Measurements from ENCODE around the gene WDR86.

Gene WDR86

GRCh38 chr7:151379193-151379520 is 30.7 kb downstream of the WDR86 start:
- no peak for TF ChIP-seq CTCF (IDR thresholded peaks at IDR 0.05; ENCODE audit: extremely low read depth, missing control alignments)

GRCh38 chr7:151378496-151379192 is 31.2 kb downstream of the WDR86 start:
- TF ChIP-seq CTCF (IDR thresholded peaks at IDR 0.05; ENCODE audit: extremely low read depth, missing control alignments): no peak
- peak; percentile 13 for DNase-seq (ENCODE audit: low spot score)

More at GRCh38 chr7:151379193-151379520, 30.7 kb downstream of the WDR86 start:
- DNase-seq (ENCODE audit: low spot score): peak; percentile 18

GRCh38 chr7:151378011-151378410 is 31.8 kb downstream of the WDR86 start:
- no peak for TF ChIP-seq CTCF (IDR thresholded peaks at IDR 0.05; ENCODE audit: extremely low read depth, missing control alignments)

GRCh38 chr7:151377406-151377805 is 32.4 kb downstream of the WDR86 start:
- TF ChIP-seq CTCF (IDR thresholded peaks at IDR 0.05; ENCODE audit: extremely low read depth, missing control alignments): no peak
- DNase-seq (ENCODE audit: low spot score): no peak

More at GRCh38 chr7:151378011-151378410, 31.8 kb downstream of the WDR86 start:
- no peak for DNase-seq (ENCODE audit: low spot score)

GRCh38 chr7:151376218-151376902 is 33.5 kb downstream of the WDR86 start:
- DNase-seq (ENCODE audit: low spot score): no peak
- TF ChIP-seq CTCF (IDR thresholded peaks at IDR 0.05; ENCODE audit: extremely low read depth, missing control alignments): no peak

GRCh38 chr7:151375530-151376217 is 34.2 kb downstream of the WDR86 start:
- TF ChIP-seq CTCF (IDR thresholded peaks at IDR 0.05; ENCODE audit: extremely low read depth, missing control alignments): no peak
- no peak for DNase-seq (ENCODE audit: low spot score)

GRCh38 chr7:151374726-151375125 is 35.1 kb downstream of the WDR86 start:
- TF ChIP-seq CTCF (IDR thresholded peaks at IDR 0.05; ENCODE audit: extremely low read depth, missing control alignments): no peak

More at GRCh38 chr7:151374726-151375125, 35.1 kb downstream of the WDR86 start:
- DNase-seq (ENCODE audit: low spot score): no peak

Measured in GM20000 (cell line).